ENCODE results near the gene ICE1.
"Not testable (repeated sequence)": the region's sequence is repeated elsewhere in the genome, so short reads cannot be mapped to it uniquely, and the experiment has no call there.

ICE1 gene

DNA sequence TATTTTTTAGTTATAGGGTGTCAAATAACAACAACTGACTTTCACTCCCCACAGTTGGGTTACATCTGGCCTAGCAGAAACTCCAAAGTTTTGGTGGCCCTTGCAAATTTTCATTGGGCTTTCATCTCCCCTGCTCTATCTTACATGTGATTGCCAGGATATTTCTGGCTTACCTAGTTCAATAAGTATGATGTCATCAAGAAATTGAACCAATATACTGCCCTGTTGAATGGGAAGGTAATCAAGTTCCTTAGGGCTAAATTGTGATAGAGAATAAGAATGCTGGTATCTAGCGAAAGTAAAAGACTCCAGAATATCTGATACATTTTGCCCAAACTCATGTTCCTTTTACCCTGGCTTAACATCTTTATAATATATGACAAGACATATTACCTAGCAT is 17.0 kb upstream of the ICE1 start:
- DNase-seq = no peak

GRCh38 chr5:5407924-5408323 is 14.6 kb upstream of the ICE1 start:
- no peak for DNase-seq

DNA sequence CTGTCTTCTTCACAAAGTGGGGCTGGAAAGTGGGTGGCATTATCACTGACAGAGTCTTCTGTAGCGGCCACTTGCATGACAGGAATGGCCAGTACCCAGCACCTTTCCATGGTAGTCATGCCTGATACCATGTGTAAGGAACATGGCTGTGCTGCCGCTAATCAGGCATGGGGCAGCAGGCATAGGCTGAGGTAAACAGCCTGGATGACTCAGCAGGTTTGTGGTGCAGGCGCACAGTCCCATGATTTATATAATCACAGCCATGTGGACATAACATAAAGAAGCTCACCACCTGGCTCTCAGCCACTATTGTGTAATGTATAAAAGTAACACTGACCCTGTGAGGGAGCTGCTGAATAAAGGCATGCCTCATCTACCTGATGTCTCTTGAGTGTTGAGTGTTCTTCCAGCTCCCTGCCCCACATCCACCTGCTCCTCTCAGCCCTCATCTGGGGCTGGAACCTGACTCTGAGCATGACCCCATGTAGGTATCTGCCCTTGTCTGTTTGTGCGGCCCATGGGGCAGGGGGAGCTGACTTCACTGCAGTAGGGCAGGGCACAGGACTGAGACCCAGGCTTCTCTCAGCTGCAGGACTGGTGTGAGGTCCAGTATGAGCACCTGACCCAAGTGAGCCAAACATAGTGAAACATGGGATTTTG is 13.2 kb upstream of the ICE1 start:
- no peak for DNase-seq

DNA sequence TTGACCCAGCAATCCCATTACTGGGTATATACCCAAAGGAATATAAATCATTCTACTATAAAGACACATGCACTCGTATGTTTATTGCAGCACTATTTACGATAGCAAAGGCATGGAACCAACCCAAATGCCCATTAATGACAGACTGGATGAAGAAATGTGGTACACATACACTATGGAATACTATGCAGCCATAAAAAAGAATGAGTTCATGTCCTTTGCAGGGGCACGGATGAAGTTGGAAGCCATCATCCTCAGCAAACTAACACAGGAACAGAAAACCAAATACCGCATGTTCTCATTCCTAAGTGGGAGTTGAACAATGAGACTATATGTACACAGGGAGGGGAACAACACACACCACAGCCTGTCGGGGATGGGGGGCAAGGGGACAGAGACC is 8.6 kb upstream of the ICE1 start:
- DNase-seq = not testable (repeated sequence)

DNA sequence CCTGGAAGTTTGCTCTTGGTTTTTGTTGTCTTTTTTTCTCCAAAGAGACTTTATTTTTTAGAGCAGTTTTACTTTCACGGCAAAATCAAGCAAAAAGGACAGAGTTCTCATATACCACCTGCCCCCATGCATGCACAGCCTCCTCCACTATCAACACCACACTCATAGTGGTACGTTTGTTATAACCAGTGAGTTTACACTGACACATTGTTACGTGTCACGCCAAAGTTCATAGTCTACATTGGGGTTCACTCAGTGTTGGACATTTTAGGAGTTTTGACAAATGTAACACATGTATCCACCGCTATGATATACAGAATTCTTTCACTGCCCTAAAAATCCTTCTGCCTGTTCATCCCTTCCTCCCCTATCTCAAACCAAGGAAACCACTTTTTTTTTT is 7.5 kb upstream of the ICE1 start:
- DNase-seq = no peak

DNA sequence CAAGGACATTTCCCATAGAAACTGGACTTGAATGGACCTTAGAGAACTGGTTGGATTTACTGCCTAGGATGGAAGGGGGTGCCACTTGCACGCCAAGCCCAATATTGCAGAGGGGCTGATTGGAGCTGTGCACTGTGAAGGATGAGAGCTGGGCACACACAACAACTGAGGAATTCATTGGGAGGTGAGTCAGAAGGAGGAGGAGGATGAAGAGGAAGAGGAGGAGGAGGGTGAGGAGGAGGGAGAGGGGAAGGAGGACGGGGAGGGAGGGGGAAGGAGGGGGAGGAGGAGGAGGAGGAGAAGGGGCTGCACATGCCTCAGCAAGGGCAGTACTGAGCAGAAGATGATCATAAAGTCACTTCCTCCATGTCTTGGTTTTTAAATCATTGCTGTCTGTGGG is 5.7 kb upstream of the ICE1 start:
- DNase-seq = no peak

DNA sequence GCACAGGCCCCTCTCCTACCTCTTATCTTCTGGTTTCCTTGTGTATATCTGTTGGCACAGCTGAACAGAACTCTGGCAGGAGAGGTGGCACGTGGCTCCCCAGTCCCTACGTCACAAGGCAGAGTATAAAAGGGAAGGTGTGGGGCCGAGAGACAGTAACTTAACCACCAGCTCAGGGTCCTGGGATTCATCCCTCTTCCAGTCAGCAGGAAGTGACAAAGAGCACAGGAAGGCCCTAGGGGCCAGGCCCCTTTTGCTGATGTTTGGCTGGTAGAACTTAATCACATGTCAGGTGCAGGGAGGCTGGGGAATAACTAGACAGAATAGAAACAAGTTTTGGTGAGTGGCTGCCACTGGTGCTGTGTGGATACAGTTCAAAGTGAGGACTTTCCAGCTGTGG is 4.5 kb upstream of the ICE1 start:
- no peak for DNase-seq

GRCh38 chr5:5418764-5419163 is 3.7 kb upstream of the ICE1 start:
- no peak for DNase-seq

- DNase-seq = no peak
Observed at GRCh38 chr5:5419291-5420210, 2.9 kb upstream of the ICE1 start.

GRCh38 chr5:5420251-5420650 is 2.2 kb upstream of the ICE1 start:
- no peak for DNase-seq

GRCh38 chr5:5421149-5421960 is 1.1 kb upstream of the ICE1 start:
- no peak for DNase-seq

GRCh38 chr5:5422819-5423515 is 490 bp downstream of the ICE1 start:
- no peak for DNase-seq

GRCh38 chr5:5423586-5423985 is 1.1 kb downstream of the ICE1 start:
- no peak for DNase-seq

- DNase-seq = no peak
Observed at GRCh38 chr5:5424736-5425135, 2.3 kb downstream of the ICE1 start.

GRCh38 chr5:5430136-5430535 is 7.7 kb downstream of the ICE1 start:
- DNase-seq = no peak

- no peak for DNase-seq
Observed at GRCh38 chr5:5432020-5432707, 9.7 kb downstream of the ICE1 start.

DNA sequence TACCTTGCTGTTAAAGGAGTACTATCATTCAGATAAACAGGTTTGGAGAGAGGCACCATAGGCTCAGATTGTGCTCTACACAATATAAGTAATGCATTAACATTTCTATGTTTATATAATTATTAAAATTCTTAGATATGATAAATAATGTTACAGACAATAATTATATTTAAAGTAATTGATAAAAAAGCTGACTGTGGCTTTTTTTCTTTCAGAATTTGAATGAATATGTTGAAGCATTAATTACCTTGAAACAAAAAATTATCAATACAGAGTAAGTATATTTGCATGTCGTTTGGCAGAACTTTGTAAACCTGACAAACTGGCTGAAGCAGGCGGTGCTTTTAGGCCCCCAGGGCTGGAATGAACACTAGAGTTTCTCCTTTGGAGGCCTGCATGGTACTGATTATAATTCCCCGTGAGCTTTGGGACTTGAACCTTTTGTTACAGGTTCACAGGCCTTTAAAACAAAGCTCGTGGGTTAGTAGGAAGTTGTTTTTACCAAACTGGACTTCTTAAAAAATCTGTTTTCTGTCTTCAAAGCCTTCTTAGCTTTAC is 13.8 kb downstream of the ICE1 start:
- DNase-seq = no peak

- DNase-seq = no peak
Observed at GRCh38 chr5:5437227-5438172, 15.0 kb downstream of the ICE1 start.

- DNase-seq = no peak
Observed at GRCh38 chr5:5451863-5452262, 29.4 kb downstream of the ICE1 start.

- no peak for DNase-seq
Observed at GRCh38 chr5:5453131-5453530, 30.7 kb downstream of the ICE1 start.

DNA sequence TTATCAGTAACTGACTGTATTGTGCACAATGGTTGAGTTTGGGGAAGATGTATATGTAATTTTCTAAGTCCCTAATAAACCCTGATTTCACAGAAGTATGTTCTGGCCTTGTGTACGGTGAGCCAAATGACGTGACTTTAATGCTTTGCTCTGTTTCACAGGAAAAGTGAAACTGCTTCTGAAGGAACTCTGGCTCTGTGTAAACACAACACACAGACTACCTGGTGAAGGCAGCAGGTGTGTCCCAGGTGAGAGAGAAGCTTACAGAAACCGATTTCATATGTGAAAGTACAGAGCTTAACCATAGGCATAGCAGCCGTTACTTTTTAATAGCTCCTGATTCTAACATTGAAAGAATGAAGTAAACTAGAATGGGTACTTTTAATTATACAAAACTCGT is 31.9 kb downstream of the ICE1 start:
- DNase-seq = no peak
